GM19043 (cell line): ENCODE measurements around the gene TMEM202.
"Not testable (repeated sequence)": the region's sequence is repeated elsewhere in the genome, so short reads cannot be mapped to it uniquely, and the experiment has no call there.

Source experiments
- ATAC-seq: cut with Tn5 transposase; IDR thresholded peaks from one replicate; pipeline ENCODE4 v1.9.1; 2021; ENCODE audit warnings: low read depth; ENCODE audit not compliant: unreplicated experiment

TMEM202 gene, protein sequence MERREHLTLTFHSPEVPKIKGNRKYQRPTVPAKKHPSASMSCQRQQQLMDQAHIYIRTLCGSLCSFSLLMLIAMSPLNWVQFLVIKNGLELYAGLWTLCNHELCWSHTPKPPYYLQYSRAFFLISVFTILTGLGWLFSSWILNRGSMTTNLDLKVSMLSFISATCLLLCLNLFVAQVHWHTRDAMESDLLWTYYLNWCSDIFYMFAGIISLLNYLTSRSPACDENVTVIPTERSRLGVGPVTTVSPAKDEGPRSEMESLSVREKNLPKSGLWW

GRCh38 chr15:72397796-72398588 is at the start of gene TMEM202:
TMEM202 (plus strand) TSS chr15:72398305; CDS start chr15:72398327, 22 bp downstream.
- ATAC-seq = no peak

DNA sequence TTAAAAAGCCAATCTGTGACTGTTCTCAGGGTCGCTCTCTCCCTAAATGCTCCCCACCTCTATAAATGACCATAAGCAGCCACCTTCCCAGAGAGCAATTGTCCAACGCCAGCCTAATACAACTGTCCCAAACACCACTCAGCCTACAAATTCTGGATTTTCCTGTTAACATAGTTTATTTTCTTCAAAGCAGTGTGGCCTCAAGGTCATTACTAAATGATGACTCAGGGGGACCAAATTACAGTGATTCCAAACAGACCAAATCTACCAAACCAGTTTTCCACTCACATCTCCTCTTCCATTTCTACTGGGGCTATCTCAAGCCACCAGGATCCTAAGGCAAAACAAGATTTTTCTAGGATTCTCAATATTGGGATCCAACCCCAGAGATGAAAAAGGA is 44.8 kb upstream of the TMEM202 start:
- ATAC-seq = no peak

GRCh38 chr15:72354496-72354895 is 43.6 kb upstream of the TMEM202 start:
- ATAC-seq = no peak

DNA sequence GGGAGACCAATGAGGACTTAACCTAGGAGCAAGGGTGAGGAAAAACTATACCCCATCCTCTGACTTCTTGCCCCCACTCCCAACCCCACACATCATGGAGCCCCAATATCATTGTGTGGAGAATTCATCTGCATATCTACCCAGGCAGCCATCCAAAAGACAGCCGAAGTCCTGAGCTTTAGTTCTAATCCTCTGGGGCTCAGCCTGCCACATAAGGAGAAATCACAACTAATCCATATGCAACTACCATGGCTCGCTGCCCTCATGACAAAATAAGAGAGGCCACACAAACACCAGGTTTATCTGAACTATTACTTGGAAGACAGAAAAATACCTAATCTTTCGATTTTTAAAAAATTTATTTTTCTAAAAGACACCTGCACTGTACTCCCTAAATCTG is 40.0 kb upstream of the TMEM202 start:
- ATAC-seq = no peak

GRCh38 chr15:72358650-72359171 is 39.4 kb upstream of the TMEM202 start:
- ATAC-seq = no peak

- ATAC-seq = no peak
Observed at GRCh38 chr15:72361176-72361575, 36.9 kb upstream of the TMEM202 start.

DNA sequence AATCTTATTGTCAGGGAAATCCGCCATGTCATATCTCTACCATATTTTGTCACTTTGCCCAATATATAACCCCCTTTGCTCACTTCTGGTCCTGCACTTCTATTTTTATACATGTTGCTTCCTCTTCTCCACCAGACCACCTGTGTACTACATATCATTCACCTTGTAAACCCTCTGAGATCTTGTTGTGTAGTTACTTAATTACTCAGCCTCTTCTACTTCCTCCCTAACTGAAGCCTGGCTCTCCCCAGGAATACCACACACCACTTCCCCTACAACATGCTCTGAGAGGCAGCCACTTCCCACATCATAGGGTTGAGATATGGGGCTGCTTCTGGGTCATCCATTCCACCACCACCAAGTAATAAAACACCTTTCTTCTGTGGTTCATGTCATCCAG is 32.3 kb upstream of the TMEM202 start:
- ATAC-seq = peak; percentile 88

- no peak for ATAC-seq
Observed at GRCh38 chr15:72368325-72368724, 29.8 kb upstream of the TMEM202 start.

DNA sequence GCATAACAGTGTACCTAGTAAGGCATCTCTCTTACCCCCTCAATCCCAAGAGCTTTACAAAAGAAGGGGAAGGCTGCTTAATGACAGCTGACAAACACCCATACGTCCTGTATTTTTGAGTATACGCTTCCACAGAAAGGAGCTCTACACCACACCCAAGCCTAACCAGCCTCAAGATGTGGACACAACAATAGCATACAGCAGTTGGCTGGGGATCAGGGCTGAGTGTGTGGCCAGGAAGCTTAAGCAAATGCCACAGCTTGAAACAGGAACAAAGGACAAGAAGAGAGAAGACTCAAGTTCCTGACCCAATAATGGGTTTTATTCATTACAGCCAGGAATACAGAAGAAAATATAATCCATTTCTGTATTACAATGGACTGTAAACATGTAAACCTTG is 29.2 kb upstream of the TMEM202 start:
- no peak for ATAC-seq

- ATAC-seq = no peak
Observed at GRCh38 chr15:72369964-72370363, 28.1 kb upstream of the TMEM202 start.

- ATAC-seq = no peak
Observed at GRCh38 chr15:72372361-72372760, 25.7 kb upstream of the TMEM202 start.

GRCh38 chr15:72375501-72375845 is 22.6 kb upstream of the TMEM202 start:
- peak; percentile 39 for ATAC-seq

DNA sequence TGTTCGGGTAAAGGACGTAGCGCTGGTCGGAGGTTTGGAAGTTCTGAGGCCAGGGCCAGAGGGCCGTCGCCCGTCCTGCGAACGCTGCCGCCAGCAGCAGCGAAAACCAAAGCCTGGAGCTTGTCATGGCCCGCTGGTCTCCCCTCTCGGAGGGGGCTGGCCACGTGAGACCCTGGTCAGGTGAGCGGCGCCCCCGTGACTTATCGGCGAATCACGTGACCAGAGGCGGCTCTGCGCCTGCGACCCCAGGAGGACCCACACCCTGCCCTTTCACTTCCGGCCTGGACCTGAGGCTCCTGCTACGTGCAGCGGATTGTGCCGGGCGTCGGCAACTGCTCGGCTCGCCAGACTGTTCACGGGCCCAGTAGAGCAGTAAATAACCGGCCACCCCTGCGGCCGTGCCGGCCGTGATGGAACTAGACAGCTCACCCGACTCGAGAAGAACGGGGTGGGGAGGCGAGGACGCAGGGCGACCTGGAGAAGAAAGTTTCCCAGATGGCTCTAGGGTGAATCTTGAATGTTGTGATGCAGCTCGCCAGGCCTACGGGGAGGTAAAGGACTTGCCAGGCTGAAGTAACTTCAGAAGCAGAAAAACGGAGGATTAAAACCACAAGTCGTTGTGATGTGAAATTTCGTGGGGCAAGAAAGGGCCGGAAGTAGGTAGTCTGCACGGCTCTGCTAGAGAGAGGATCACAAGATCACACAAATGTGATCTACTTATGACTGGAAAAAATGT is 22.1 kb upstream of the TMEM202 start, which contains the start of gene HEXA:
Gene HEXA, minus strand, starts transcription at position 169 of the 736 bp plus-strand sequence. Its CDS starts 42 bp downstream, at position 127.
- peak; percentile 82 for ATAC-seq

DNA sequence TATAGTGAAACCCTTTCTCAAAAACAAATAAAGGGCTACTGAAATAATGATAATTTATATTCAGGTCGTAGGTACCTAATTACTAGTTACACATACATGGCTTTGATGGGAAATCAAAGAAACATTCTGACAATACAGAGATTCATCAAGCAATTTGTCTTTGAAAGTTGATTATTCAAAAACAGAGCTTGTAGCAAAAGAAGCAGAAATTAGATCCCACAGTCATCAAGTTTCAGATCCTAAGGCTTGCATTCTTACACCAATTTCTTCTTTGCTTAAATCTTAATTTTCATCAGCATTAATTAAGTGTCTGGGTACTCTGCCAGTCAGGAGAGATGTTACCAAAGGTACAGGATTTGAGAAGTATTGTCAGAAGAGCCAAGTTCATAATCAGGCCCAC is 20.8 kb upstream of the TMEM202 start:
- ATAC-seq = no peak

GRCh38 chr15:72379106-72379505 is 19.0 kb upstream of the TMEM202 start:
- ATAC-seq = not testable (repeated sequence)

DNA sequence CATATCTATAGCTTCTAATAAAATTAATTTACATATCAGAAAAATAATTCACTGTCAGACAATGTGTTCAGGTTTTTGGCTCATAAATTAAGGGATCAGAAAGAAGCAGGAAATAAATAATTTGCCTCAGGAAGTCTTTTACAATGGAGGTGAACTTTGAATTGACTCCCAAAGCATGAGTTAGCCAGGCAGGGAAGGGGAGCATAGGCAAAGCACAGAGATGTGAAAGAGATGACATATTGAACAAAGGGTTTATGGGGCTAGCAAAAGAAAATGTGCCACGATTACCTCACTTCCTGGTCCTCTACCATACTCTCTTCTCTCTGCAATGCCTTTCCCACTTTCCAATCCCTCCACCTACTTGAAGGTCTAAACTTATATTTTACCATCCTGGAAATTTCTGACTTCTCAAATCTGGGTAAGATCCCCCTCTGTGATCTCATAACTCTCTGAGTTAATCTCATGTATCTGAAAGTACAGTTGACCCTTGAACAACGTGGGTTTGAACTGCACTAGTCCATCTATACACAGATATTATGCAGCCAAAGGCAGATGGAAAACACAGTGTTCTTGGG is 18.2 kb upstream of the TMEM202 start:
- no peak for ATAC-seq

DNA sequence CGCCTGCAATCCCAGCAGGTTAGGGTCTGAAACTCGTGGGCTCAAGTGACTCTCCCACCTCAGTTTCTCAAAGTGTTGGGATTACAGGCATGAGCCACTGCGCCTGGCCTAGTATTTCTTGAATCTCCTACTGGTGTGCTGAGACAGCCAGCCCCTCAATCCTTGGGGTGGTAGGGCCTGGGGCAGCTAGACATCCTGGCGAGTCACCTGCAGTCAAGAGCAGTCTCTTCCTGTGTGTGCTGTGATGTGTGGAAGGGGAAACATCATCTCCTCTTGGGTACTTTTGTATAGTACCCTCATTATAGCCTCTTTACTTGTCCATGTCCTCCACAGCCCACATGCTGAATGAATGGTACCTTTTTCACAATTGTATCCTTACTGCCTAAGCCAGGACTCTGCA is 17.4 kb upstream of the TMEM202 start:
- ATAC-seq = no peak

- ATAC-seq = no peak
Observed at GRCh38 chr15:72382146-72382545, 16.0 kb upstream of the TMEM202 start.

DNA sequence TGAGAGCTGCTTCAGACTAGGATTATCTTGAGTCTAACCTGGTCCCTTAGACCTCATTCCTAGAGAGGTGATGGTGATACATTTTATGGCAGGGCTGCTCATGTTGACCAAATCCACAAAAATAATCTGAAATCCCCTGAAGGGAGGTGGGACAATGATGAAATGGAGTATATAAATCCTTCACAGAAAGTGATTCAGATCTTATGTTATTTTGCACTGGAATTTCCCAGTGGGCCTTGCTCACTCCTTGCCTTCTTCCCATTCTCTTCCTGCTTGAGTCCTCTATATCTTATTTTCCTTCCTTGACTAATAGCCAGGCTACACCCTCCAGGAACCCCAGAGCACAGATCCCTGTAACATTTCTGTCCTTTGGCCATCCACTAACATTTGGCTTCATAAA is 10.4 kb upstream of the TMEM202 start:
- ATAC-seq = no peak

DNA sequence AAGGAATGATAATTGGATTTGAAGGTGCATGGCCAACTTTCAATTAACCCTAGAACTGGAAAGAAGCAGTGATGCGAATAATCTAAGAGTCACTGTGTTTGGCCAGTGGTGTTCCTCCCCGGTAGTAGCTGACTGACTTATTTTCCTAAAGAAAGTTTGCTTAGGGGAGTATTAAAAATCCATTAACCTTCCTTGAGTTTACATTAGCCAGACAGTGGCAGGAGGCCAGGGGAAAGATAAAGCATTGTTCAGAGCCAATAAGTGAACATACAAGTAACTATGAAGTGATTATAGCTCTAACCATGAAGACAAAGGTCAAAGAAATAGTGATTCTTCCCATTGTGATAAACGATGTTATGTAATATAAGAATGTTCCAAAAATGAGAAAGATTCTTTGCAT is 8.9 kb upstream of the TMEM202 start:
- ATAC-seq = no peak

DNA sequence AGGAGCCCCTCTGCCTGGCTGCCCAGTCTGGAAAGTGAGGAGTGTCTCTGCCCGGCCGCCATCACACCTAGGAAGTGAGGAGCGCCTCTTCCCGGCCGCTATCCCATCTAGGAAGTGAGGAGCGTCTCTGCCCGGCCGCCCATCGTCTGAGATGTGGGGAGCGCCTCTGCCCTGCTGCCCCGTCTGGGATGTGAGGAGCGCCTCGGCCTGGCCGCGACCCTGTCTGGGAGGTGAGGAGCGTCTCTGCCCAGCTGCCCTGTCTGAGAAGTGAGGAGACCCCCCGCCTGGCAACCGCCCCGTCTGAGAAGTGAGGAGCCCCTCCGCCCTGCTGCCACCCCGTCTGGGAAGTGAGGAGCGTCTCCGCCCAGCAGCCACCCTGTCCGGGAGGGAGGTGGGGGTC is 1.8 kb upstream of the TMEM202 start:
- ATAC-seq = not testable (repeated sequence)
